AG10803 (cell line): Measurements from ENCODE around the gene LSM14A.

Experiments
- DNase-seq: peaks from one replicate; pipeline ENCODE4 v3.0.0; 2010; ENCODE audit warnings: low read depth
- H3K4me3 ChIP-seq: 2 replicates; pipeline ENCODE4 v1.5.1; 2011; ENCODE audit warnings: mild to moderate bottlenecking, low read length, control low read depth
- CTCF ChIP-seq: conservative IDR thresholded peaks from 2 replicates; pipeline ENCODE4 v1.5.1; 2011; ENCODE audit warnings: mild to moderate bottlenecking, low read length, control low read depth, inconsistent platforms

Gene LSM14A

GRCh38 chr19:34187011-34187410, 14.7 kb downstream of the LSM14A start:
- H3K4me3 ChIP-seq: no peak overlapping the region
- DNase-seq: no peak
- TF ChIP-seq CTCF: no peak

GRCh38 chr19:34188408-34188807, 16.1 kb downstream of the LSM14A start:
- peak; percentile 8 for DNase-seq
- no peak for TF ChIP-seq CTCF
- H3K4me3 ChIP-seq: no peak overlapping the region

GRCh38 chr19:34189199-34189916, 17.1 kb downstream of the LSM14A start:
- no peak overlapping the region for H3K4me3 ChIP-seq
- DNase-seq: no peak
- no peak for TF ChIP-seq CTCF

- no peak for DNase-seq
- TF ChIP-seq CTCF: no peak
Measured at GRCh38 chr19:34189917-34190425, 17.7 kb downstream of the LSM14A start.

GRCh38 chr19:34191355-34191962, 19.2 kb downstream of the LSM14A start:
- H3K4me3 ChIP-seq: no peak overlapping the region
- DNase-seq: no peak
- TF ChIP-seq CTCF: no peak

More at GRCh38 chr19:34189917-34190425, 17.7 kb downstream of the LSM14A start:
- no peak overlapping the region for H3K4me3 ChIP-seq

- no peak for DNase-seq
- no peak overlapping the region for H3K4me3 ChIP-seq
- no peak for TF ChIP-seq CTCF
Measured at GRCh38 chr19:34193439-34193838, 21.1 kb downstream of the LSM14A start.

GRCh38 chr19:34193876-34194275, 21.6 kb downstream of the LSM14A start:
- H3K4me3 ChIP-seq: no peak overlapping the region
- no peak for DNase-seq
- no peak for TF ChIP-seq CTCF
